Activated CD4-positive, alpha-beta T cell treated with anti-CD3 and anti-CD28 coated beads for 4 hours (primary cell): Measurements from ENCODE around the gene SETSIP.
"Not testable (repeated sequence)": the region's sequence is repeated elsewhere in the genome, so short reads cannot be mapped to it uniquely, and the experiment has no call there.

Experiments used
- DNase-seq, 2 donors: peaks; one replicate each; pipeline ENCODE4 v3.0.0-alpha.2; 2020

SETSIP gene

DNA sequence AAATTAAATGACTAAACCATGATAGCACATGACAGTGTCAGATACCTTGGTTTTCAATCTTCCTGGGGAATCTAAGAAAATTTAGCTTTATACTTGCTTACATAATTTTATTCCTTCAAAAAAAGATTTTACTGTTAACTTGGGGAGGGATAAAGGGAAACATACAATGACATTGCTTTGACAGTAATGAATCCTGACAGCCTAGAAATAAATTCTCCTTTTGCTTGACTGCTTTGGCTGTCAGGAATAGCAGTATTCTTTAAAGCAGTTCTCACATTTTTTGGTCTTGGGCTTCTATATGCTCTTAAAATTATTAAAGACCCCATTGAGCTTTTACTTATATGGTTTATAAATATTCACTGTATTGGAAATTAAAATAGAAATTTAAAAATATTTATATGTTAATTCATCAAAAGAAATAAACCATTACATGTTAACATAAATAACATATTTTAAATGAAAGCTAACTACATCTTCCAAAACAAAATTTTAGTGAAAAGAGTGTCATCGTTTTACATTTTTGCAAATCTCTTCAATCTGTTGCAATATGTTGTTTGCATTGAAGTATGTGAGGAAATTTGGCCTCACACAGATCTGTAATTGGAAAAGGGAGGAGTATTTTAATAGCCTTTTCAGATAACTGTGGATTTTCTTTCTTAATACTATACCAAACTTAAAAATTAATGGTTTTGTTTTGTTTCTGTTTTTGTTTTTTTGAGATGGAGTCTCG, 29.3 kb downstream of the SETSIP start:
- DNase-seq, result no peak

DNA sequence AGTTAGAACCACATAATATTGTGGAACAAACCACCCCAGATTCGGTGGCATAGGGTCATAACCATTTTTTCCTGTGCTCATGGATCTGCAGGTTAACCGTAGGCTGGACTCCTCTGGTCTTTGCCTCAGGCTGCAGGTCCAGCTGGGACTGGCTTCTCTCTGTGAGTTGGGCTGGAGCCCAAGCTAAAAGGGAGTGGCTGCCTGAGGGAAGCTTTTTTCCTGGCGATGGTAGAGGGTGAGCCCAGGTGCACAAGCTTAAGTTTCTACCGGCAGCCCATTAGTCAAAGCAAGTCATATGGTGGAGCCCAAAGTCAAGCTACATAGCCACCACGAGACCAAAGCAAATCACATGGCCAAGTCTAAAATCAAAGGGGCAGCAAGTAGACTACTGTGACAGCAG, 31.6 kb downstream of the SETSIP start:
- no peak for DNase-seq

DNA sequence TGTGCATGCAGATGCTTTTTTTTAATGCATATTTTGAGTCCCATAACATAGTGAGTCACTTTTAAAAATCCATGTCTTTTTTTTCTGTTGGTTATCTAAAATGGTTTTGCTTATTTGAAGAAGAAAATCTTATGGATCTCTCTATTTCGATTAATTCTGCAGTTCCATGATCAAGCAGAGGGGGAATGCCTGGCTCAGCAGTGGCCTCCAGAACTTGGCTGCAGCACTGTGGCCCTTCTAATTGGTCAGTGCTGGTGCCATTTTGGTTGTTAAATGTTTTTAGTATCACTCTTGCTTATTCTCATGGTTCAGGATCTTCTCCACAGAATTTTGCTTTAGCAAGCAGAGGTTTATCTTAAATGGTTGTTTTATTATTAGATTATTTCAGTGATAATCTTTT, 34.2 kb downstream of the SETSIP start:
- no peak for DNase-seq

DNA sequence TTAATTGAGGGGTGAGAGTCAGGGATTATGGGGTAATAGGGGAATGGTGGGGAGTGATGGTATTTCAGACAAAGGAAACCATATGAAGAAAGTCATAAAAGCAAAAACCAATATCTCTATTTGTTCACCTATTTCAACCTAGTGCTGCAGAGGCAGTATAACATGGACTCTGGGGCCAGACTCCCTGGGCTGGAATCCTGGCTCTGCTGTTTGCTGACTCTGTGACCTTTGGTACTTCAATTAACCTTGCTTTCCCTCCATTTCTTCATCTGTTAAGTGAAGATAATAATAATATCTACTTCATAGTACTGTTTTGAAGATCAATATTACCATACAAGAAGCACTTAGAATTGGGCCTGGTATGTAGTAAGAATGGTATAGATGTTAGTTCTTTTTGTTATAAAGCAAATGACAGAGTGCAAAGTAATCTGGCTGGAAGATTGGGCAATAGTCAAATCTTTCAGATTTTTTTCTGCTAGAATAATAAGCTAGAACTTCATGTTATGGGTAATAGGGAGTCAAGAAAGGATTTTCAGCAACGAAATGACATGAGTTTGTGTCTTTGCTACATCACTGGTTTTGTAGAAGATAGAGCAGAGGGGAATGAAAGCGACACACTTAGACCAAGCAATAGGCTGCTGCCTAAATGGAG, 36.4 kb downstream of the SETSIP start:
- DNase-seq, result no peak

DNA sequence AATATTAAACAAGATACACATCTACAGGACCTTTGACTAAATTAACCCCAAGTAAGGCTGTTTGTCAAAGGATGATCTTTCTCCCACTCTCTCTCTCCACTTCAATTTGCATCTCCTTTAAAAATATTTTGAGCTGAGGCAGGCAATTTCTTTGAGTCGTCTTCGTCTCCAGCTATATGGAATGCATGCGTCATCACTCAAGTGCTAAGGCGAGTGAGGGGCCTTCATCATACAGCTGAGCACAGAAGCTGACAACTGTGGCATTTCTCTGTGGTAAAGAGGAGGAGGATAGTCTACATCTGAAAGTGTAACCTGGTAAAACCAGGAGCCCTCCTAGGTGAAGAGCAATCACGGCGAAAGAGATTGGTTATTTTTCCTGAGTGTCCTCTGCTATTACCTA, 37.8 kb downstream of the SETSIP start:
- no peak for DNase-seq

DNA sequence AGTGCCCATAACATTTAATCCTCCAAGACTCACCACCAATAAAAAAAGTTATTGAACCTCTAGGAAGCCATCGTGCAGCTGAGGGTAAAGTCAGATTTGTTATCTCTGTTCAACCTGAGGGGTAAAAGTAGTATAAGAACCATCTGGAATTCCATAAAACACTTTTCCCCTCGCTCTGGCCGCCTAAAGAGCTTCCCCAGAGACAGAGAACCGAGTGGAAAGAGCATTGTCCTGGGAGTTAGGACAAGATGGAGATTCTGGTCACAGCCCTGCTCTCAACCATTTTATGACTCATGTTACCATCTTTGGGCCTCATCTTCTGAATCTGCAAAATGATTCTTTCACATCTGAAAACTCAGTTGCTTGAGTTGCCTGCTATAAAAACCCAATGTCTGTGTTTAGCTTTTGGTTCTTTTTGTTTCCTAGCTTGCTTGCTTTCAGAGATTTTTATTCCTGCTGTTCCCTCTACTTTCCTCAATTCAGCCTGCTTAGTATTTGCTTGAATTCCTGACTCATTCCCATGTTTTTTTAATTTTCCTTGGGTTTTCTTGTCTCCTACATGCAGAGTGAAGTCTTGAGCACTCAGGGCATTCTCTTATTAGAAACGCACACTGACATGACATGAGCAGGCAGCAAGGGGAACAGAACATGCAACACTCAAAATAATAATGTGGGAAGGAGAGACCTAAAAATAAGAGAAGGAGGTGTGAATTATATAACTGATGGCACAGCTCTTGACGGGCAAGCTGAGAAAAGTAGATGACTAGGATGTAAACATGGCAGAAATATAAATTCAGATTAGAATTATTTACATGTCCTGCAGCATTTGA, 43.7 kb downstream of the SETSIP start:
- DNase-seq, result no peak

DNA sequence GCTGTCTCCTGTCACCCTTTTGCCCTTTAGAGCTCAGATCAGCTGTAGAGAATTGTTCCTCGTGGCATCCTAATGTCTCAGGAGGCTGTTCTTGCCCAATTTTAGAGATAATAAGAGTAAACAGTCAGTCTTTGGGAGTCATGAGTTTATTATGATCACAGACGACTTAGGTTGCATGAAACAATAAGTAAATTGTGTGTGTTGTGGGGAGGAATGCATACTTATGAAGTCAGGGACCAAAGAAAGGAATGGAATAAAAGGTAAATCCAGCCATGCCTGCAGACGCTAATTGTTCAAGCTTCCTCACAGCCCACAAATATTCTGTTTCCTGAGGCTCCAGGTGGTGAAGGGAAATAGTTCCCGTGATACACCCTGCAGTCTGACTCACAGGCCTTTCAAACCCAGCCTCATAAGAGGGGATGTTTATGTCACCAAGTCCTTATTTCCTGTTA, 44.5 kb downstream of the SETSIP start:
- no peak for DNase-seq

DNA sequence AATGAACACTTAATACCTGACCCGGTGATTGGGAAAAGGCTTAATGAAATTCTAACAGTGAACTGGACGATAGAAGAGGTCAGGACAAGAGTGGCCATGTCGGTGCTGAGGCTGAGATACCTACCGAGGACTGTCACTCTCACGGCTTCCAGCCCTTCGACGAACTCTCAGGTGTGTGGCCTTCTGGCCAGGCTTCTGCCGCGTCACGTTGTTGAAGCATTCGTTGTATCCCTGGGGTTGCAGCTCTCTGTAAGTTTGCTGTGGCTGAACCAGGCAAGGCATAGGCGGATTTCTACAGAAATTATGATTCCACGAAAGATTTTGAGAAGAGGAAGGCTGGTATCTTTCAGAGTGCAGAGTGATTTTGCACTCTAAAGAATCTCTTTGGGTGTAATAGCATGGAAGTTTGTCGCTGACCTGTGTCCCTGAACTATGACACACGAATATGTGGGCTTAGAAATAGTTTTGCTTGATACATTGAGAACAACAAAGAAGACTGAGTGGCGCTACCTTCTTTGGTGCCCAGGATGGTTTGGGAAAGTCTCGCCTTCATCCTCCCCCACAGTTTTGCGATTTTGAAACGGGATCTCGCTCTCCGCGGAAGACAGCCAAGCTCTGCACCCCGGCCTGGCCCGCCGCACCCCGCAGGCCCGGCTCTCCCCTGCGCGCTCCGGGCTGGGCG, 45.8 kb downstream of the SETSIP start:
- no peak for DNase-seq

DNA sequence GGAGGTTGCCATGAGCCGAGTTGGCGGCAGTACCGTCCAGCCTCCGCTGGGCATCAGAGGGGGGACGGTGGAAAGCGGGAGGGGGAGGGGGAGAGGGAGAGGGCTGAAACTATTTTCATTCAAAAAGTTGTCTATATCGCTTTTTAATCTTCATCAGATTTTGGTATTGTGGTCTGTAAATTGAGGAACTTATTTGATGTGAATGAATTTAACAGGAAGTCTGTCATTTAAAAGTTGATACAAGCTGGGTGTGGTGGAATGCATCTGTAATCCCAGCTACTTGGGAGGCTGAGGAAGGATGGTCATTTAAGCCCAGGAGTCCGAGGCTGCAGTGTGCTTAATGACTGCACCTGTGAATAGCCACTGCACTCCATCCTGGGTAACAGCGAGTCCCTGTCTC, 48.4 kb downstream of the SETSIP start:
- no peak for DNase-seq

DNA sequence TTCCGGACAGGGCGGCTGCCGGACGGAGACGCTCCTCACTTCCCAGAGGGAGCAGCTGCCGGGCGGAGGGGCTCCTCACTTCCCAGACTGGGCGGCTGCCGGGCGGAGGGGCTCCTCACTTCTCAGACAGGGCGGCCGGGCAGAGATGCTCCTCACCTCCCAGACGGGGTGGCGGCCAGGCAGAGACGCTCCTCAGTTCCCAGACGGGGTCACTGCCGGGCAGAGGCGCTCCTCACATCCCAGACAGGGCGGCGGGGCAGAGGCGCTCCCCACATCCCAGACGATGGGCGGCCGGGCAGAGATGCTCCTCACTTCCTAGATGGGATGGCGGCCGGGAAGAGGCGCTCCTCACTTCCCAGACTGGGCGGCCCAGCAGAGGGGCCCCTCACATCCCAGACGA, 49.2 kb downstream of the SETSIP start:
- not testable (repeated sequence) for DNase-seq
